ENCODE results near the gene TMEM131L.
"Not testable (repeated sequence)": the region's sequence is repeated elsewhere in the genome, so short reads cannot be mapped to it uniquely, and the experiment has no call there.

The TMEM131L gene

DNA sequence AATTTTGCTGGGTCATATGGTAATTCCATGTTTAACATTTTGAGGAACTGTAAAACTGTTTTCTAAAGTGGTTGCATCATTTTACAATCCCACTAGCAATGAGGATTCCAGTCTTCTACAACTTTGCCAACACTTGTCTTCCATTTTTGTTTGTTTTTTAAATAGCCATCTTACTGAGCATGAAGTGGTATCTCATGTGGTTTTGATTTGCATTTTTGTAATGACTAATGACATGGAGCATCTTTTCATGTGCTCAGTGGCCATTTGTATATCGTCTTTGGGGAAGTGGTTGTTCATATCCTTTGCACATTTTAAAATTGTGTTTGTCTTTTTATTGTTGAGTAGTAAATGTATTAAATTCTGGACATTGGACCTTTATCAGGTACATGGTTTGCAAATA lies 94.7 kb downstream of the TMEM131L start:
- Histone ChIP-seq H3K9ac (ENCODE audit: low read length) (no peak overlapping the region), H3K27me3 (ENCODE audit: control insufficient read depth, insufficient read depth, low read length) (no peaks in the 10 kb centered on the region), H3K36me3 (ENCODE audit: control insufficient read depth, low read depth, low read length) (peaks cover 18% of the 10 kb centered on the region), H3K9me3 (ENCODE audit: control insufficient read depth, low read depth, low read length) (peaks cover 2% of the 10 kb centered on the region), H3K27ac (ENCODE audit: low read length) (no peak overlapping the region), H3K4me3 (ENCODE audit: low read length) (no peak overlapping the region), H3K4me1 (ENCODE audit: control insufficient read depth, low read depth, low read length) (no peaks in the 10 kb centered on the region)

DNA sequence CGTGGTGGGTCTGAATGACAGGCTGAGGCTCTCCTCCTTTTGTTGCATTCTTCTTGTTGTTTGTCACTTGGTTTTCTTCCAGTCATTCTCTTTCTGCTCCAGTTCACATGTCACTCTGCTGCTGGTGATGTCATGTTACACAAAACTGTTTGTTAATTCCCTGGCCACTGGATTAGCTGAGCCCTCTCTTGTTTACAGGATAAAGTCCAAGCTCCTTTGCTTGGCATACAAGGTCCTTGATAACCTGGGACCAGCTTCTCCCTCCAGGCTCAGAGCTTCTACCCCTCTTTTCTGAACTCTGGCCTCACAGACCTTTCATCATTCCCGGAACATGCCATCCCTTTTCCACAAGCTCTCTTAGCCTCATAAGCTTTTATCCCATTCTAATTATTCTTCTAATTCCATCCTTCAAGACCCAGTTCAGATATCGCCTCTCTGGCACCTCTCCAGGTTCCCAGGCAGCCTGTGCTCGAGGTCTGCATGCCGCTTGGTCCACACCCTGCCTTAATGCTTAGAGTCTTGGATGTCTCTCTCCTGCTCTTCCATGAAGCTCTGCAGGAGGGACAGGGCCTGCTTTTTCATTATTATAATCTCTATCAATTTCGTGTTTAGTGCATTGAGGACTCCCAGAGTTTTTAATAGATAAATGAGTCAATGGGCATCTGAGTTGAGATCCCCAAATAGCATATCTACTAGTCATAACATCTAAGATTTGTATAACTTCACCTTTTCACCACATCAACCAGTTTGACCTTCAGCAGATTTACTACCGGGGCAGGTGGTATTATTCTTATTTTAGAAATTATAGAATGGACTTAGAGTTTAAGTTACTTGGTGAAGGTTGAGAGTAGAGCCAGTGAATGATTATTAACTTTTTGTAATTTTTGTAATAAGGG lies 98.7 kb downstream of the TMEM131L start:
- H3K4me1 ChIP-seq (ENCODE audit: control insufficient read depth, low read depth, low read length) = no peaks in the 10 kb centered on the region

DNA sequence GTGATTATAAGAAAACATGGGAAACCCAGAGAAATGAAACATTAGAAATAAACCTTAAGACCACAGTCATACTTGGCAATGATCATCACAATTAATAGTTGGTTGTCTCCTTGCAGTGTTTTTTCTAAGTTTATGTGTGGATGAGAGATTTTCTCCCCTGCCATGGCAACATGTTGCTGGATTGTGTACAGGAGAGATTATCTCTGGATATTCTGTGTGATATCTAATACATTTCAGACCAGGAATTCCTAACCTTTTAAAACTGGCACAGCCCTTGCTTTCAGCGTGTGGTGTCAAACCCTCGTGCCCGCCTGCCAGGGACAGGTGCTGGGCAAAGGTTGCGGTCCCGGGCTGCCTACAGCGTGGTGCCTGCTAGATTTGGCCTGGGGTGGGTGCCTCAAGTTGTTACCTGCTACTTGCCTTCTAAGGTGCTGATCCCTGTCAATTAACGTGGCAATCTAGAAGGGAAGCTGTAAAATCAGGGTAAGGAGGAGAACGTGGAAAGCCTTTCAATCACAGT lies 100.5 kb downstream of the TMEM131L start:
- Histone ChIP-seq H3K36me3 (ENCODE audit: control insufficient read depth, low read depth, low read length) (no peaks in the 10 kb centered on the region), H3K27ac (ENCODE audit: low read length) (no peak overlapping the region), H3K27me3 (ENCODE audit: control insufficient read depth, insufficient read depth, low read length) (no peaks in the 10 kb centered on the region), H3K9me3 (ENCODE audit: control insufficient read depth, low read depth, low read length) (no peaks in the 10 kb centered on the region), H3K9ac (ENCODE audit: low read length) (no peak overlapping the region), H3K4me1 (ENCODE audit: control insufficient read depth, low read depth, low read length) (no peaks in the 10 kb centered on the region), H3K4me3 (ENCODE audit: low read length) (no peak overlapping the region)

More for the DNA sequence above, 98.7 kb downstream of the TMEM131L start:
- Histone ChIP-seq H3K4me3 (ENCODE audit: low read length) (no peak overlapping the region), H3K27me3 (ENCODE audit: control insufficient read depth, insufficient read depth, low read length) (no peaks in the 10 kb centered on the region), H3K9me3 (ENCODE audit: control insufficient read depth, low read depth, low read length) (peaks cover 2% of the 10 kb centered on the region), H3K9ac (ENCODE audit: low read length) (no peak overlapping the region), H3K36me3 (ENCODE audit: control insufficient read depth, low read depth, low read length) (peaks cover 7% of the 10 kb centered on the region), H3K27ac (ENCODE audit: low read length) (no peak overlapping the region)

DNA sequence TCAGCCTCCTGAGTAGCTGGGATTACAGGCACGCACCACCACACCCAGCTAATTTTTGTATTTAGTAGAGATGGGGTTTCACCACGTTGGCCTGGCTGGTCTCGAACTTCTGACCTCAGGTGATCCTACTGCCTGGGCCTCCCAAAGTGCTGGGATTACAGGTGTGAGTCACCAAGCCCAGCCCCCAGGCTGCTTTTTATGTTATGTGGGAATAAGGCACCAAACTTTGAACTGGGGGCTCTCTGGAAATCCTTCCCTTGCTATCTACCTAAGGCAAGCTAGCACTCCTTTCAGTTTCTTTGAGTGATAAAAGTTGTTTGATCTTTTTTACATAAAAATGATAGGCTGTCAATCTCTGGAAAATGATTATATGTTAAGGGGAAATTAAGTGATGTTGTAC lies 101.5 kb downstream of the TMEM131L start:
- H3K36me3 ChIP-seq (ENCODE audit: control insufficient read depth, low read depth, low read length); H3K9ac ChIP-seq (ENCODE audit: low read length); H3K4me1 ChIP-seq (ENCODE audit: control insufficient read depth, low read depth, low read length); H3K4me3 ChIP-seq (ENCODE audit: low read length); H3K9me3 ChIP-seq (ENCODE audit: control insufficient read depth, low read depth, low read length); H3K27ac ChIP-seq (ENCODE audit: low read length); H3K27me3 ChIP-seq (ENCODE audit: control insufficient read depth, insufficient read depth, low read length): not testable (repeated sequence)

- H3K4me3 ChIP-seq (ENCODE audit: low read length) = no peak overlapping the region
- no peaks in the 10 kb centered on the region for H3K9me3 ChIP-seq (ENCODE audit: control insufficient read depth, low read depth, low read length)
- H3K9ac ChIP-seq (ENCODE audit: low read length) = no peak overlapping the region
- no peaks in the 10 kb centered on the region for H3K4me1 ChIP-seq (ENCODE audit: control insufficient read depth, low read depth, low read length)
- no peaks in the 10 kb centered on the region for H3K36me3 ChIP-seq (ENCODE audit: control insufficient read depth, low read depth, low read length)
- H3K27ac ChIP-seq (ENCODE audit: low read length) = no peak overlapping the region
- no peaks in the 10 kb centered on the region for H3K27me3 ChIP-seq (ENCODE audit: control insufficient read depth, insufficient read depth, low read length)
These were observed 104.2 kb downstream of the TMEM131L start for GRCh38 chr4:153570228-153570973.

DNA sequence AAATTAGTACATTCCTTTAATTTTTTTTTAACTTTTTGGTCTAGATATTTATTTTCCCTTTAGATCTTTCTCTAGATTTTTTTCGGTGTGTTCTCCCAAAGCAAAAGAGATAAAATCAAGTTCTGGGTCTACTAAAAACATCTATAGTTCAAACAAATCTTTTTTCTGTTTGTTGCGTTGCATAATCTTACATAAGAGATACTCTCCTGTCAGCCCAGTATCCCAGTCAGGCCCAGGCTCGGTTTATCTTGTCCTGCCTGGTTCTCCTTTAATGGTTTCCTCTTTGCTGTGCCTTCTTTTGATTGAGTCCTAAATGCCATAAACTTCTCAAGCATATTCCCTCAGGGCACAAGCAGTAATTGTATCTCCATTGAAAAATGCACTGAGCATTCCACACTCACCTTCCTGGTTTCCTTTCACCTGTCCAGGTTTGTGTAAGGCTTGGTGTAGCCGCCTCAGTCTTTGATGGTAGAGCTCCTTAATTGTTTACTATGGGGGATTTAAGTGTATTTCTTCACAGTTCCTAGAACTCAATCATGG lies 104.9 kb downstream of the TMEM131L start:
- Histone ChIP-seq H3K9me3 (ENCODE audit: control insufficient read depth, low read depth, low read length) (no peaks in the 10 kb centered on the region), H3K9ac (ENCODE audit: low read length) (no peak overlapping the region), H3K27ac (ENCODE audit: low read length) (no peak overlapping the region), H3K27me3 (ENCODE audit: control insufficient read depth, insufficient read depth, low read length) (no peaks in the 10 kb centered on the region), H3K4me1 (ENCODE audit: control insufficient read depth, low read depth, low read length) (no peaks in the 10 kb centered on the region), H3K36me3 (ENCODE audit: control insufficient read depth, low read depth, low read length) (no peaks in the 10 kb centered on the region), H3K4me3 (ENCODE audit: low read length) (no peak overlapping the region)

GRCh38 chr4:153572609-153573008 lies 106.4 kb downstream of the TMEM131L start:
- H3K4me3 ChIP-seq (ENCODE audit: low read length) = no peak overlapping the region
- H3K4me1 ChIP-seq (ENCODE audit: control insufficient read depth, low read depth, low read length) = no peaks in the 10 kb centered on the region
- no peaks in the 10 kb centered on the region for H3K36me3 ChIP-seq (ENCODE audit: control insufficient read depth, low read depth, low read length)
- H3K9me3 ChIP-seq (ENCODE audit: control insufficient read depth, low read depth, low read length) = no peaks in the 10 kb centered on the region
- H3K27ac ChIP-seq (ENCODE audit: low read length) = no peak overlapping the region
- no peak overlapping the region for H3K9ac ChIP-seq (ENCODE audit: low read length)
- H3K27me3 ChIP-seq (ENCODE audit: control insufficient read depth, insufficient read depth, low read length) = no peaks in the 10 kb centered on the region

DNA sequence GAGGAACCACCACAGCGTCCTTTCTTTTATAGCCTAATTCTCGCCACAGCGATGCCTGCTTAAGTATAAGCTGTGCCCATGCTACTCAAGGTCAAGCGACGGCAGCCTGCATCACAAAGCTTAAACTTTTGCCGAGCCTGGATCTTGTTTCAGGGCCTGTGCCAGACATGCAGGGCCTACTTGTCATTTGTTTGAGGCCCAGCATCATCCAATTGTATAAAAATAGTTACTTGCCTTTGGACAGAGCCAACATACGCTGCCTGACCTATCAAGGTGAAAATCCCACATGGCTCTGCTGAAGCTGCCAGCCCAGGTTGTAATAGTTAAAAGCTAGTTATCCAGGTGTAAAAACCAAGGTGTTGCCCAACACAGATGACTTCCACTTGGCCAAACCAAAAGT lies 107.1 kb downstream of the TMEM131L start:
- H3K4me3 ChIP-seq (ENCODE audit: low read length) = no peak overlapping the region
- H3K9me3 ChIP-seq (ENCODE audit: control insufficient read depth, low read depth, low read length) = no peaks in the 10 kb centered on the region
- H3K9ac ChIP-seq (ENCODE audit: low read length) = no peak overlapping the region
- H3K27ac ChIP-seq (ENCODE audit: low read length) = no peak overlapping the region
- no peaks in the 10 kb centered on the region for H3K27me3 ChIP-seq (ENCODE audit: control insufficient read depth, insufficient read depth, low read length)
- no peaks in the 10 kb centered on the region for H3K4me1 ChIP-seq (ENCODE audit: control insufficient read depth, low read depth, low read length)
- no peaks in the 10 kb centered on the region for H3K36me3 ChIP-seq (ENCODE audit: control insufficient read depth, low read depth, low read length)

DNA sequence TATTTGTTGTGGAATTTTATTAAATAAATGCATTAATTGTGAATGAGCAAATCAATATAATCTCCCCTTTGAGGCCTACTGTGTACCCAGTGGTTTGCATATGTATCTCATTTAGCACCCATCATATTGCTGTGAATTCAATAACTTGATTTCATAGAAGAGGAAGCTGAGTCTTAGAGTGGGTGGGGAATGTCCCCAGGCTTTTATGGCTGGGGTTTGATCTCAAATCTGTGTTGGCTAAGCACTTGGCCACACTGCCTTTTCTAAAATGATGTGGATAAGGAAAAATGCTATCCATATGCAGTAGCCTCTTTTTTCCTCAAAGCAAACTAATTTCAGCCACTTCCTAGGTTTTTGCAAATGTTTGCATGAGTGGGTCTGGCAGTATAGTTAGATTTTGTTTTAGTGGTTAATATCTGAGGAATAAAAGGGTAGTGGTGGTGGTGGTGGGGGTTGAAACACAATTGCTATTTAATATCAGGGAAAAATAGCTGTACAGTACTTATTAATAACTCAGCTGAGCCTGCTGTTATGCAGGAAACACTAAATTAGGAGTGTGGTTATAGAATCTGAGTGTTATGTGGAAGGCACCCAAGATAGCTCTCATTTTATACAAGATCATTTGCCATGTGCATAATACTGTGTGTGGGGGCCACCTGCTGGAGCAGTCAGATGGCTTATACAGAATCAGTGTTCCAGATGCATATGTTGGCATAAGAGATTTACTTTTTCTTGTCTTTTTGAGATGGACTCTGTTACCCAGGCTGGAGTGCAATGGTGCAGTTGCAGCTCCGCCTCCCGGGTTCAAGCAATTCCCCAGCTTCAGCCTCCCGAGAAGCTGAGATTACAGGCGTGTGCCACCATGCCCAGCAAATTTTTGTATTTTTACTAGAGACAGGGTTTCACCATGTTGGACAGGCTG lies 108.0 kb downstream of the TMEM131L start:
- Histone ChIP-seq H3K27ac (ENCODE audit: low read length) (no peak overlapping the region), H3K4me3 (ENCODE audit: low read length) (no peak overlapping the region)

GRCh38 chr4:153576443-153576774 lies 110.2 kb downstream of the TMEM131L start:
- H3K4me3 ChIP-seq (ENCODE audit: low read length) = no peak overlapping the region
- no peaks in the 10 kb centered on the region for H3K27me3 ChIP-seq (ENCODE audit: control insufficient read depth, insufficient read depth, low read length)
- H3K36me3 ChIP-seq (ENCODE audit: control insufficient read depth, low read depth, low read length) = no peaks in the 10 kb centered on the region
- H3K4me1 ChIP-seq (ENCODE audit: control insufficient read depth, low read depth, low read length) = no peaks in the 10 kb centered on the region
- H3K27ac ChIP-seq (ENCODE audit: low read length) = no peak overlapping the region
- no peak overlapping the region for H3K9ac ChIP-seq (ENCODE audit: low read length)
- no peaks in the 10 kb centered on the region for H3K9me3 ChIP-seq (ENCODE audit: control insufficient read depth, low read depth, low read length)

More for the DNA sequence above, 108.0 kb downstream of the TMEM131L start:
- Histone ChIP-seq H3K36me3 (ENCODE audit: control insufficient read depth, low read depth, low read length) (no peaks in the 10 kb centered on the region), H3K9me3 (ENCODE audit: control insufficient read depth, low read depth, low read length) (no peaks in the 10 kb centered on the region), H3K4me1 (ENCODE audit: control insufficient read depth, low read depth, low read length) (no peaks in the 10 kb centered on the region), H3K9ac (ENCODE audit: low read length) (no peak overlapping the region), H3K27me3 (ENCODE audit: control insufficient read depth, insufficient read depth, low read length) (no peaks in the 10 kb centered on the region)

GRCh38 chr4:153577053-153577452 lies 110.9 kb downstream of the TMEM131L start:
- H3K9me3 ChIP-seq (ENCODE audit: control insufficient read depth, low read depth, low read length) = no peaks in the 10 kb centered on the region
- no peak overlapping the region for H3K9ac ChIP-seq (ENCODE audit: low read length)
- no peak overlapping the region for H3K27ac ChIP-seq (ENCODE audit: low read length)
- H3K36me3 ChIP-seq (ENCODE audit: control insufficient read depth, low read depth, low read length) = no peaks in the 10 kb centered on the region
- H3K27me3 ChIP-seq (ENCODE audit: control insufficient read depth, insufficient read depth, low read length) = no peaks in the 10 kb centered on the region
- no peak overlapping the region for H3K4me3 ChIP-seq (ENCODE audit: low read length)
- no peaks in the 10 kb centered on the region for H3K4me1 ChIP-seq (ENCODE audit: control insufficient read depth, low read depth, low read length)

Measured in iPS-18a (cell line).